Uterus (tissue), 2 donors: Measurements from ENCODE around the gene CP.

Experiments used
- POLR2A ChIP-seq, 2 donors: fragments of 450-650 bp; IDR thresholded peaks; one replicate each; pipeline ENCODE4 v1.6.1; 2016; ENCODE audit warnings: antibody characterized with exemption in 2 of 2, mild to moderate bottlenecking in 1 of 2, moderate library complexity in 1 of 2
- TF ChIP-seq, protein P1 (sequence below), 4 experiments: fragments of 200-600 bp in 2 of 4; fragments of 450-650 bp in 2 of 4; sonication (generic) in 2 of 4; IDR thresholded peaks; one replicate each; pipeline ENCODE4 v1.5.1; 2016 to 2019; ENCODE audit warnings: antibody characterized with exemption in 4 of 4, mild to moderate bottlenecking in 2 of 4, moderate library complexity in 1 of 4

GRCh38 chr3:149160754-149161300 is 60.8 kb downstream of the CP start:
- TF ChIP-seq, protein P1, sequence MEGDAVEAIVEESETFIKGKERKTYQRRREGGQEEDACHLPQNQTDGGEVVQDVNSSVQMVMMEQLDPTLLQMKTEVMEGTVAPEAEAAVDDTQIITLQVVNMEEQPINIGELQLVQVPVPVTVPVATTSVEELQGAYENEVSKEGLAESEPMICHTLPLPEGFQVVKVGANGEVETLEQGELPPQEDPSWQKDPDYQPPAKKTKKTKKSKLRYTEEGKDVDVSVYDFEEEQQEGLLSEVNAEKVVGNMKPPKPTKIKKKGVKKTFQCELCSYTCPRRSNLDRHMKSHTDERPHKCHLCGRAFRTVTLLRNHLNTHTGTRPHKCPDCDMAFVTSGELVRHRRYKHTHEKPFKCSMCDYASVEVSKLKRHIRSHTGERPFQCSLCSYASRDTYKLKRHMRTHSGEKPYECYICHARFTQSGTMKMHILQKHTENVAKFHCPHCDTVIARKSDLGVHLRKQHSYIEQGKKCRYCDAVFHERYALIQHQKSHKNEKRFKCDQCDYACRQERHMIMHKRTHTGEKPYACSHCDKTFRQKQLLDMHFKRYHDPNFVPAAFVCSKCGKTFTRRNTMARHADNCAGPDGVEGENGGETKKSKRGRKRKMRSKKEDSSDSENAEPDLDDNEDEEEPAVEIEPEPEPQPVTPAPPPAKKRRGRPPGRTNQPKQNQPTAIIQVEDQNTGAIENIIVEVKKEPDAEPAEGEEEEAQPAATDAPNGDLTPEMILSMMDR (IDR thresholded peaks at IDR 0.05): no peak
- TF ChIP-seq POLR2A (IDR thresholded peaks at IDR 0.05): no peak
